Head of caudate nucleus (tissue), 42 donors: ENCODE results near the gene IFI27.
"Not testable (repeated sequence)": the region's sequence is repeated elsewhere in the genome, so short reads cannot be mapped to it uniquely, and the experiment has no call there.

Experiments used
- DNase-seq, 42 donors: peaks; one replicate each; pipeline versions ENCODE4 v3.0.0 to v3.0.0-alpha.2; 2020 to 2021; ENCODE audit warnings: mixed read lengths in 7 of 42
- intact Hi-C: fragments of 100-400 bp; cut with DNase I; formaldehyde crosslinking; loops from one replicate; pipeline ENCODE4 v1.15.0; 2022

Gene IFI27

DNA sequence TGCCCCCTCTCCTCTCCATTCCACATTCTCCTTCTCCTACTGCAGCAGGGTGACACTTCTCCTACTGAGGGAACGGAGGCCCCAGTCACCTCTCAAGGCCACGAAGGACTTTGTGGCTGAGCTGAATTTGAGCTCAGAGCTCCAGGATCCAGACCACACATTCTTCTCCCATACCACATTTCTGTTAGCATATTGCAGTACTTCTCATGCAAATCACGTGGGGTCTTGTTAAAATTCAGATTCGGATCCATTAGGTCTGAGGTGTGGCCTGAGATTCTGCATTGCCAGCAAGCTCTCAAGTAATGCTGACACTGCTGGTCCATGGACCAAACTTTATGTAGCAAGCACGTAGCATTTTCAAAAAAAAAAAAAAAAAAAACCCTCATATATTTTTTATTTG is 28.5 kb downstream of the IFI27 start:
- intact Hi-C loops, result loop anchor here (5.0 kb wide), 2 partner anchors 33 to 102 kb away; partner anchors contain the start of gene PPP4R4
- peak in 1 of 42 donors; percentile 12 for DNase-seq

GRCh38 chr14:94139421-94139820 is 28.9 kb downstream of the IFI27 start:
- peak in 1 of 42 donors; percentile 34 for DNase-seq
- intact Hi-C loops, result loop anchor here (5.0 kb wide), 2 partner anchors 33 to 102 kb away; partner anchors contain the start of gene PPP4R4

GRCh38 chr14:94142247-94142646 is 31.7 kb downstream of the IFI27 start:
- peak in 1 of 42 donors; percentile 1 for DNase-seq
- intact Hi-C loops, result no loop called here

DNA sequence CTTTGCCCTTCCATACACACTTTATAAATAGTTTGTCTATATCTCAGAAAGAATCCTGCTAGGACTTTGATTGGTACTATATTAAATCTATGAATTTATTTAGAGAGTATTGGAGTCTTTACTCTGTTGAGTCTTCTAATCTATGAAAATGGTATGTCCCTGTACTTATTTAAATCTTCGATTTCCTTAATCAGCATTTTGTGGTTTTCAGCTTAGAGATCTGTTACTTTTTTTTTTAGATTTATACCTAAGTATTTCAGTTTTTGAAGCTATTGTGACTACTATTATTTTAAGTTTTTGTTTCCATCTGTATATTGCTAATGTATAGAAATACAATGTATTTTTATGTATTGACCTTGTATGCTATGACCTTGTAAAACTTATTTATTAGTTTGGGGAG is 32.3 kb downstream of the IFI27 start:
- intact Hi-C loops, result no loop called here

DNA sequence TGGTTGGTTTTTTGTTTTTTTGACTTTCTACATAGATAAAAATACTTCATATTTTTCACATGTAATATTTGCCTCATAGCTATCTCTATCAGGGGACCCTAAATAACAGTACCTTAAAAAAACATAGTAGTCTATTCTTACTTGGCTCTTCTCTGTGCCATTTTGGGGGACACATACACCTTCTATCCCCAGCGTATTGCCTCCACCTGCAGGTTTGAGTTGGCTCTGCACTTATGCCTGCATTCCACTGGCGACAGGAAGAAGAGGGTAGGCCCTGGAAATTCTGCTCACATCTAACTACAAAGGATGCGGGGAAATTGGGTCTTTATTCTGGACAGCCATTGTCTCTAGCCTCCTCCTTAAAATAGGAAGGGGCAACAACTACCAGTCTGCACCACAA is 32.7 kb downstream of the IFI27 start:
- DNase-seq, result peak in 2 of 42 donors; percentile 25 to 33
- intact Hi-C loops, result no loop called here

More for the DNA sequence above, 32.3 kb downstream of the IFI27 start:
- DNase-seq, result no peak

- DNase-seq, result peak in 1 of 42 donors; percentile 3
- intact Hi-C loops, result no loop called here
These were observed 33.2 kb downstream of the IFI27 start for GRCh38 chr14:94143711-94144110.

DNA sequence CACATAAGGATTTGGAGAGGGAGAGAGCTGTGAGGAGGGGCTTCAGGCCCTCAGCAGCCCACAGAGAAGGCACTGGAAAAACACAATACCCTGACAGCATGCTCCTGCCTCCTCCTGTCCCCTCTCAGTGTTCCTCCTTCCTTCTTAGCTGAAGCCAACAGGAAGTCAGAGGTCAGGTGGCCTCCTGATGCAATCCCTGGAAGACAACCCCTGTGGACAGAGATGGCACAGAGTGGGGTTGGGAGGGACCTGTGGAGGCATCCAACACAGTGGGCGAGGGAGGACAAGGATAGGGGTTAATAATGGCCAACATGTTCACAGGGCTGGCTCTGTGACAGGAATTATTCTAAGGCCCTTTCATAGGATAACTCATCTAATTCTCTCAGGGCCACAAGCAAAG is 34.2 kb downstream of the IFI27 start:
- DNase-seq, result peak in 3 of 42 donors; percentile 34 to 51 (median 47)
- intact Hi-C loops, result no loop called here

DNA sequence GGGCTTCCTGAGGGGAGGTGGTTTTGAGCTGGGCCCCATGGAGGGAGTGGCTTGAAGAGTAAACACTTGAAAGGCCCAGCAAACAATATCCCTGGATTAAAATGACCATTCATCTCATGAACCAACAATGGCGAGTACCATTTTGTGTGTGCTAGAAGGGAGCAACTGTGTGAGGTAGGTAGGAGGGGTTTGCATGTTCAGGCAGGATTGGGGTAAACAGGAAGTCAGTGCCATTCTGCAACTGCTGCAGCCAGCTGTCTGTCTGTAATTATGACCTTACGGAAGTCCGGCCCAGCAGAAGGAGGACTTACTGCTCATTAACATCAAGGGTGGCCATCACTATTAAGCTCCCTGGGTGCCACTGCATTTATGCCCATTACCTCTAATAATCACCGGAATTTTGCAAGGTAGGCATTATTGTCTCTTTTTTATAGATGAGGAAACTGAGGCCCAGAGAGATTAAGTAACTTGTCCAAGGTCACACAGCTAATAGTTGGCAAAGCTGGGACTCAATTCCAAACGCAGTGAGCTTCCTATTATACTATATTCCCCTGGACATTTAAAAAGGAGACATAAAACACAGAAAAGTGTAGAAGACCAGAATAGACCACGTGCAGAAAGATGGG is 35.5 kb downstream of the IFI27 start:
- intact Hi-C loops, result no loop called here
- peak in 1 of 42 donors; percentile 22 for DNase-seq

- DNase-seq, result no peak
- intact Hi-C loops, result no loop called here
These were observed 42.1 kb downstream of the IFI27 start for GRCh38 chr14:94152676-94153075.

- intact Hi-C loops, result no loop called here
- no peak for DNase-seq
These were observed 43.3 kb downstream of the IFI27 start for GRCh38 chr14:94153750-94154342.

DNA sequence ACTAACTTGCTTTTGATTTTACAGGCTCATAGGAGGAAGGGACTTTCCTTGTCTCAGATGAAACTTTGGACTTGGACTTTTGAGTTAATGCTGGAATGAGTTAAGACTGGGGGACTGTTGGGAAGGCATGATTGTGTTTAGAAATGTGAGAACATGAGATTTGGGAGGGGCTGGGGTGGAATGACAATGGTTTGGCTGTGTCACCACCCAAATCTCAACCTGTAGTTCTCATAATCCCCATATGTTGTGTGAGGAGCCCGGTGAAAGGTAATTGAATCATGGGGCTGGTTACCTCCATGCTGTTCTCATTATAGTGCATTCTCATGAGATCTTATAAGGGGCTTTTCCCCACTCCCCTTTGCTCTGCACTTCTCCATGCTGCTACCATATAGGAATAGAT is 45.6 kb downstream of the IFI27 start:
- intact Hi-C loops, result not testable (repeated sequence)

GRCh38 chr14:94157197-94157596 is 46.7 kb downstream of the IFI27 start:
- intact Hi-C loops, result no loop called here
- DNase-seq, result no peak

More for the DNA sequence above, 45.6 kb downstream of the IFI27 start:
- DNase-seq, result not testable (repeated sequence)

GRCh38 chr14:94158239-94158883 is 47.8 kb downstream of the IFI27 start:
- no peak for DNase-seq
- intact Hi-C loops, result no loop called here

DNA sequence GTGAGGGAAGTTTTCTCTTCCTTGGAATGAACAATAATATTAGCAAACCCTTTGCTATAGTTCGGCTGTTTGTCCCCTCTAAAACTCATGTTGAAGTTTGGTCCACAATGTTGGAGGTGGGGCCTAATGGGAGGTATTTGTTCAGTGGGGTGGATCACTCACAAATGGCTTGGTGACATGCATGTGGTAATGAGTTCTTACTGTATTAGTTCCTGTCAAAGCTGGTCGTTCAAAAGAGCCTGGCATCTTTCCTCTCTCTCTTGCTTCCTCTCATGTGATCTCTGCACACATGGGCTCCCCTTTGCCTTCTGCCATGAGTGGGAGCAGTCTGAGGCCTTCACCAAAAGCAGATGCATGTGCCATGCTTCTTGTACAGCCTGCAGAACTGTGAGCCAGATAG is 50.5 kb downstream of the IFI27 start:
- no peak for DNase-seq
- intact Hi-C loops, result no loop called here

GRCh38 chr14:94161981-94162380 is 51.4 kb downstream of the IFI27 start:
- intact Hi-C loops, result no loop called here
- DNase-seq, result no peak

- no peak for DNase-seq
- intact Hi-C loops, result no loop called here
These were observed 51.9 kb downstream of the IFI27 start for GRCh38 chr14:94162466-94162865.

DNA sequence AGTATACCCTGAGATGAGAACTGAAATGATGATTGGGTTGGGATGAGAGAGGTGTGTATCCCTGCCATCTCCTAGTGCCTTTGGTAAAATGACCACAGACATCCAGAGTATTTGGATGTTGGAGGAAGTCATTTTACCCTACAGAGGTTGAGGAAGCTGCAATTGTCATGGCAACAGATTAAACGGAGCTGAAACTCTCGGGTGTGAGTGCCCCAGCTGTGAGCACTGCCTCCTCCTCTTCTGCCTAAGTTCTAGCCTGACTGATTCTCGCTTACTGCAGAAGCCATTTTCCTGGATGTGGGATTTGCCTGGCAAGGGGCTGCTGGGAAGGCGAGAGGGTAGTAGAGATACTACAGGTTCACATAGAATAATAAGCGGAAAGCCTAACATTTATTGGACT is 53.3 kb downstream of the IFI27 start:
- intact Hi-C loops, result no loop called here
- DNase-seq, result peak in 16 of 42 donors; percentile 14 to 59 (median 32)

DNA sequence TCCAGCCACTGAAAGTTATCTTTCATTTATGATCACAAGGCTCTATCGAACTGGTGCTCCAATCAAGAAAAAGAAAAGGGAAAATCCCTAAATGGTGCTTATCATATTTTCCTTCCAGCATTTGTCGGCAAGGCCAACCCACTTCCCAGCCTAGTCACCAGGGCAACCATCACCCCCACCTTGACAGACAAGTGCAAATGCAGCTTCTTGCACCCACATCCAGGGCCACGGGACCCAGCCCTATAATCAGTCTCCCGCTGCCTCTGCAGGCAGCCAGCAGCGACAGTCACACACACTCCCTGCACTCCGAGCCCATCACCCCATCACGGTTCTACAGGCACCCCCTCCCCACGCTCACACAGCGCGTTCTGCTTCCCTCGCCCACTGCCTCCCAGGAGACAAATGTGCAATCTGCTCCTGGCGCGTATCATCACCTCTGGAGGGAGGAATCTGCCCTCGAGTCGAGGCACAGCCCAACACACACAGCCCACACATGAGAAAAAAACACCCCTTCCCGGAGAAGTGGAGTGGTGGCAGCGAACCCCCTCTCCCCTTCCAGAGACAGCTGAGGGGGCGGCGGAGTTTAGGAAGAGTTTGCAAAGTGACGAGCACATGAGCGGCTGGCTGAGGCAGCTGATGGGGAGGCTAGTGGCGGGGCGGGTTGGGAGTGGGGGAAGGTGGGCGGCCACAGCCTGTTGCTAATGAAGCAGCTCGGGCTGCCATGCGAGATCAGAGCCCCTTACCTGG is 54.3 kb downstream of the IFI27 start:
- DNase-seq, result peak; percentile 62 to 97 (median 86)
- intact Hi-C loops, result no loop called here

DNA sequence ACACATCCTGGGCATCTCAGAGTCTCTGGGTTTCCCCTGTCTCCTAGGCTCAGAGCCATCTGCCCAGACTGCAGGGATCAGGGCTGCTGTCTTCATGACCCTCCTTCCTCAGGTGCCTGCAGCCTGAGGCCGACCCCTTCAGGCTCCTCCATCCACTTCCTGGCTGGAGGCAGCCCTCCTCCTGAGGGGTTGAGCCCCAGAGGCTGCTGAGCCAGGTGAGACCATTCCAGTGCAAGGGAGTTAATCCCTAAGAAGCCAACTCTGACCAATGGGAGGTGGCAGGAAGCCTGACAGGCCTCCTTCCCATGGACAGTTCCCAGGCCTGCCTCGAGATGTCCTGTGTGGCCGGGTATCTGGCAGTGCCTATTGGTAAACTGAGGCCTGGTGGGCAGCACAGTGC is 55.2 kb downstream of the IFI27 start:
- intact Hi-C loops, result no loop called here
- no peak for DNase-seq
